ENCODE data around the gene AGBL4.

The AGBL4 gene

DNA sequence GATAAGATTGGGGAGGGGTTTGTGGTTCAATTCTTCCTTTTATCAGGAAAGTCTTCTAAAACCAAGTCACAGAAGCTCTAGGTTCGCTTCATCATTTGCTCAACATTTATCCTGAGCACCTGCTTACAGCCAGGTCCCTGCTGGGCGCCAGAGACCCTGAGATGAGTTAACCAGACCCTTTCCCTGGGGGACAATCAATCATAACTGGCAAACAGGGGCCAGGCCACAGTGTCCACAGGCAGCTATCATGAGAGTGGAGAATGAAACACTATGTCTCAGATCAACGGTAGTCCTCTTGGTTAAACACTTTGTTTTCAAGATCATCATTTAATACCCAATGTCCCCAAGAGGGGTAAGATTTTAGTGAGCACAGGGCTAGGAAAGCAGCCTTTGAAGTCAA, 1393.9 kb downstream of the AGBL4 start:
- no peak for DNase-seq

GRCh38 chr1:48627486-48627885, 1396.3 kb downstream of the AGBL4 start:
- DNase-seq = no peak

DNA sequence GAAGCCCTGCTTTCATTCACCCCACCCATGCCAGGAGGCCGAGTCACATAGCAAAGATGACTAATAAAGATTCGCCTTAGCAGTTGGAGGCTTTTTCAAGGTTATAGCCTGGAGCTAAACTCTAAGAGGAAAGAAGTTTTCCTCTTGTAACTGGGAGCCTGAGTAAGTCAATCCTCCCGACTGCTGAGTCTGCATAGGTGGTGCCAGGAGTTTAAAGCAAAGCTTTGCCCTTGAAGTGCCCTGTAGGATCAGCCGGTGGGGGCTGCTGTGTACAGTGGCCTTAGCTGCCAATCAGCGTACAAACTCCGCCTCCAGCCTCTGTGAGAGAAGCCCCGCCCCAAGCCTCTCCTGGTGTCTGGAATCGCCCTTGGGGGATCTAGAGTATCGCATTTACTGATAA, 1404.2 kb downstream of the AGBL4 start:
- no peak for DNase-seq

- DNase-seq = no peak
Measured at GRCh38 chr1:48617252-48617651, 1406.5 kb downstream of the AGBL4 start.

DNA sequence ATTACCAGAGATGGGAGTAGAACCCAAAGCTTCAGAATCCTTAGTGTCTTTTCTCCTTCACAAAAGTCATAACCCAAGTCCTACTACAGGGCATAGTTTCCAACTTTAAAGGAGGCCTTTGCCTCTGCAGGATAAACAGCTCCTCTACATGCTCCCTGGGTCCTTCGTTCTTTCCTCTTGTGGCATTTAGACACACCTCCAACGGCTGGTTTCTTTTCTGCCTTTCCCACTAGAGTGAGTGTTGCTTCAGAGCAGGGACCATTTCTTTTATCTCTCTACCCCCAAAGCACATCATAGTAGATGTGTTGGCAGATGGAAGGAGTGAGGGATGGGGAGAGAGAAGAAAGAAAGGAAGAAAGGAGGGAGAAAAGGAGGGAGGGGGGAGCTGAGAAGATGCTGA, 1407.0 kb downstream of the AGBL4 start:
- no peak for DNase-seq

GRCh38 chr1:48611841-48612240, 1411.9 kb downstream of the AGBL4 start:
- no peak for DNase-seq

DNA sequence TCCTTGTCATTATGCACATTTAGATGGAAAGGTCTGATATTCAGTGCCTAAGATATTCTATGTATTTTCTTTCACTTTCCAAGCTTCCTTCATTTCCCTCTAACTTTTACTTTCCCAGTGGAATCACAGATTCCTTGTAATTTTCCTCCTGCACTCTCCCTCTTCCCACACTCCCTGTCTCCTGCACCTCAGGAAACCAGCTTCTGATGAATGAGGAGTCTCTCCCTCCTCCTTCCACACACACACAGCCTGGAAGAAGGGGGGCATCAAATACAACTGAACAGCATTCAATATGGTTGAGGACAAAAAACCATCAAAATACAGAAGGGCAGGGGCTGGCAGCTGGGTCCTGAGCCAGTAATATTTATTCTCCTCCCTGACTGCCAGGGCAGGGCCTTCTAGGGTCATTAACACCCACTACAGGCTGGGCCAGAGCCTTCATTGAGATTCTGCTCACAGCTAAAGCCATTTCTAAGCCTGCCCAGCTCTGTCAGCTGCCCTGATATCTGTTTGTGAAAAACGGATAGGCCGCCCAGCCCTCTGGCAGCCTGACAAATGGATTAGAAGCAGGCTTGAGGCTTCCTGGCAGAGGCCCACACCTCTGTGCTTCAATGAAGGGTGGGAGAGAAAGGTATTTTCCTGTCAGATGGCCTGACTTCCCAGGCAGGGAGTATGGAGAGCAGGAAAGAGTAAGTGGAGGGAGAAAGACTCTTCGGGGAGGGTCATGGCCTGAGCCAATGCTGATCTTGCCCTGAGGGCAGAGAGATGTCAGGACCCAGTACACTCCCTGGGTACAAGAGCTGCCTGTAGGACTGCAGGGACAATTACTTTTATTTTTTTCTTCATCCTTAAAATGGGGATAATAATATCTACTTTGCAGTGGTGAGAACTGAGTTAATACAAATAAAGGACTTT, 1412.9 kb downstream of the AGBL4 start:
- no peak for DNase-seq

- no peak for DNase-seq
Measured at GRCh38 chr1:48608882-48609281, 1414.9 kb downstream of the AGBL4 start.

DNA sequence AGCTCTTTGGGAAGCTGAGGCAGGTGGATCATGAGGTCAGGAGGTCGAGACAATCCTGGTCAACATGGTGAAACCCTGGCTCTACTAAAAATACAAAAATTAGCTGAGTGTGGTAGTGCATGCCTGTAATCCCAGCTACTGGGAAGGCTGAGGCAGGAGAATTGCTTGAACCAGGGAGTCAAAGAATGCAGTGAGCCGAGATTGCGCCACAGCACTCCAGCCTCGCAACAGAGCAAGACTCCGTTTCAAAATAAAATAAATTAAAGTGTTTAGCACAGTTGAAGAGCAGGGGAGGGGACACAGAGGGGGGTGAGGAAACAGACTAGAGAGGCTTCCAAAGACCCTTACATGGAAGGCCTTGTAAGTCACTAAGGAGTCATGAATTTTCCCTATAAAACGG, 1420.5 kb downstream of the AGBL4 start:
- DNase-seq = no peak

GRCh38 chr1:48602349-48602748, 1421.4 kb downstream of the AGBL4 start:
- DNase-seq = no peak

DNA sequence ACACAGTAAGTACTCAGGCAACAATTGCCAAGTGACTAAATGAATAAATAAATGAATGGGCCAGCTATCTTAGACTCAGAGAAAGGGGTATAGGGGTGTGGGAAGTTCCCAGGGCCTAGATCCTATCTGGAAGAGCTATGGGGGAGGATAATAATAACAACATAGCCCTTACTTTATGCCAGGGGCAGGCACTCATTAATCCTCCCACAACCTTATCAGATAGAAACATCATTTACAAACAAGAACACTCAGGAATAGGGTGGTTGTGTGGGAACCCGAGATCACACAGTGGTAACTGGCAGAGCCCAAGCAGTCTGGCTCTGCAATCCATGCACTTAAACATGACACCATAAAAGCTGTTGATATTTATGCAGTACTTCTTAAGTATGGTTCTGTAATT, 1423.6 kb downstream of the AGBL4 start:
- DNase-seq = no peak

- no peak for DNase-seq
Measured at GRCh38 chr1:48597663-48598062, 1426.1 kb downstream of the AGBL4 start.

DNA sequence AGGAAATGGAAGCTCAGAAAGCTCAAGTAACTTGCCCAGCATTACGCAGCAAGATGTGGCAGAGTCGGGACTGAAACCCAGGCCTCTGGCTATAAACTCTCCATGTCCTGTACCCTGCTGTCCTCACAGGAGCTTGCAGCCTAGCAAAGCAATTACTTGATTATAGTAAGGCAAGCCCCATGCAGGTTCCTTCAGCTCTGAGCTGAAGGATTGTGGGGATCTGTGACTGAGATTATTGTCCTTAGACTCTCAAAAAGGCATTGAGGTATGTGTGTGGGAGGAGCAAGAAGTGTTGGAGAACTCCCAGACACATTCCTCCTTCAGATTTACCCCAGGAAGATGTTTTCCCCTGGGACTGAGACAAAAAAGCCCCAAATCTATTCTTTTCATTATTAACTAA, 1427.7 kb downstream of the AGBL4 start:
- no peak for DNase-seq

GRCh38 chr1:48595613-48596012, 1428.1 kb downstream of the AGBL4 start:
- no peak for DNase-seq

DNA sequence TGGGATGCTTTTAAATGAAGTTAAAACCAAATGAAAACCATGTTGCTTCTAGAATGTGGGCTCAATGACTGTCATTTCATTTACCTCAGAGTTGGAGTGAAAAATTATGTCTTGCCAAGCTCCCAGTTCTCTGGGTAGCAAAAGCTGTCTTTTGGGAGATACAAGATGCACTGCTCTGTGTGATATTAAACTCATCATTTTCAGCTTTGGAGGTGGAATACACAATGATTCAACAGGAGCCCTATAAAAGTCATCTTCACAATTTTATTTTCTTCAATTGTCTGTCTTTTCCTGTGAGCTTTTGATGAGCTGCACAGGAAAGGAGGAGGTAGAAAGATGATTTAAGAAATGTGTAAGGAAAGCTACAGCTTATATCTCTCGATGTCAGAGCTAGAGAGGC, 1431.4 kb downstream of the AGBL4 start:
- no peak for DNase-seq

- no peak for DNase-seq
Measured at GRCh38 chr1:48591181-48591580, 1432.6 kb downstream of the AGBL4 start.

GRCh38 chr1:48588061-48588460, 1435.7 kb downstream of the AGBL4 start:
- DNase-seq = no peak

- no peak for DNase-seq
Measured at GRCh38 chr1:48582408-48582807, 1441.3 kb downstream of the AGBL4 start.

- no peak for DNase-seq
Measured at GRCh38 chr1:48581270-48581669, 1442.5 kb downstream of the AGBL4 start.

- no peak for DNase-seq
Measured at GRCh38 chr1:48576565-48576964, 1447.2 kb downstream of the AGBL4 start.

DNA sequence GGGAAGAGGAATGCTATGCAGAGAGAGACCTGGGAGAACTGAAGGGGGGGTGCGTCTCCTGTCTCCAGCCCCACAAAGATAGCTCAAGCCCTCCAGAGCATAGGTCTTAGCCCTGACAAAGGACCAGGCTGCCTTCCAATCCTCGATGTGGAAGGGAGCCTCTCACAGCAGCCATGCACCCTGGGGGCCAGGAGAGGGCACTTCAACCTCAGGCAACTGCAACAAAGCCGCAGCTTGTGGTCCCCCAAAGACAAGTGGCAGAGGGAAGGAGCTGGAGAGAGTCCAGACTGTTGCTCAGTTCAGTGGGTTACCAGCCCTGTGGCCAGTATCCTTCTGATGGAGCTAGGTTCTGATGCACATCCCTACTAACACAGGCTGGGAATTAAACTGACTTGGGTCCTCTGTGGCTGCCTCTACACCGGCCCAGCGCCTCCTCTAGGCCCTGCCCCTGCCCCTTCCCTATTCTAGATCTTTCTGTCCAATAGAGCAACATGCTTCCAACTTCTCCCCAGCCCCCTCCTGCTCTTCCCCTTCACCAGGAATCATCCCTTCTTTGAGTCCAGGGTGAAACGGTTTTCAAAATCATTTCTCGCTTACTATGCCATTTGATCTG, 1451.0 kb downstream of the AGBL4 start:
- no peak for DNase-seq

- no peak for DNase-seq
Measured at GRCh38 chr1:48572134-48572533, 1451.6 kb downstream of the AGBL4 start.

DNA sequence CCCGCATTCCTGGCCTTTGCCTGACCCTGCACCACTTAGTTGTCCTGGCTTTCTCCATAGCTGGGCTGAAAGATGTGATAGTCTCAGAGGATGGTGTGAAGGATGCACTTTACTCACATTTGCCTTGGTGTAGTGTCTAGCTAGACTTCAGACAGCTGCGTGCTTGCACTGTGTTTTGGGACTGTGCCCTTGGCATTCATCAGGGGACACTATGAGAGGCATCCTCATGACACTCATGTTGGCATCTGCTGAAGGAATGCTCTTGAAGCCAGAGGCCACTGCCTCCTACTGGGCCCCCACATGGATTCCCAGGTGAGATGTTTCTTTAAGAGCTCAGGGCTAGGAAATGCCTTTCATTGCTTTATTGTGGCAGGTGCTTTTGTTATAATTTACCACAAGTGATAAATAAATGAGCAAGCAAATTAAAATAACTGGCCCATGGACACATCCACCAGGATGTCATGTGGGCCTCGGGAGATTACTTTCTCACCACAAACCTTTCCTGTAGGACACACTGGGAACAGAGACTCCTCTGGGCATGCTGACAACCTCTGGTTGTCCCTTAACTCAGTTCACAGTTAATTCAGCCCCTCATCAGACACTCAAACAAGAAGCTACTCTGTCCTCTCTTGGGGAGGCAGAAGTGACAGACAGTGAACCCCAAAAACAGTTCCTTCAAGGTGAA, 1452.3 kb downstream of the AGBL4 start:
- DNase-seq = no peak

DNA sequence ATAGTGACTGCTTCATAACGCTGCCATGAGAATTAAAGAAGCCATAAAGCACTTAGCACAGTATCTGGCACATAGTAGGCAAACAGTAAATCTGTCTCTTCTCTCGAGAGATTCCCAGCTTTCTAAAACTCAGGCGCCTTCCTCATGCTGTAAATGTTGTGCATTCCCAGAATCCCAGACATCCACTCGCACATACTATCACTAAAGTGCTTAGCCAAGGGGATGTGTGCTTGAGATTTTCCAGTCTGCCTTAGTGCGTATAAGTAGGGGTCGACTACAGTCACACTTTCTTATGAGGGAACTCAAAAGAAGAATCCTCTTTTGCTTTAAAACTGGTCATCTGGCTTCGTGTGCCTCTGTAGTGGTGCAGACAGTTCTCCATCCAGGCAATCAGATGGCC, 1453.2 kb downstream of the AGBL4 start:
- no peak for DNase-seq

Measured in central memory CD4-positive, alpha-beta T cell (primary cell).